Activated CD4-positive, alpha-beta memory T cell treated with anti-CD3 and anti-CD28 coated beads, Interleukin-2, amount 10 ng/mL, durations not matched to agents 7 days and 5 days (primary cell): Measurements from ENCODE around the gene ALDH1B1. TPM values are rescaled to one million over a fixed set of nuclear protein-coding genes. Genes with fewer than 3 reads are reported as not detected.

ENCODE experiments used
- CTCF ChIA-PET: fragments of 350-600 bp; sonication (Branson Sonifier 250); formaldehyde crosslinking; loops from one replicate; lab custom pipeline; 2021; ENCODE audit warnings: antibody characterized with exemption, inconsistent platforms; lab: Charles Lee
- POLR2A ChIA-PET: fragments of 350-600 bp; sonication (Branson Sonifier 250); formaldehyde crosslinking; loops from one replicate; lab custom pipeline; 2021; ENCODE audit warnings: antibody characterized with exemption; lab: Charles Lee
- DNase-seq: peaks from one replicate; pipeline ENCODE4 v3.0.0-alpha.2; 2020
- H3K27ac Mint-ChIP-seq: one replicate; pipeline ENCODE4 v1.8.0; 2021; ENCODE audit warnings: mild to moderate bottlenecking, mixed read lengths
- H3K27me3 Mint-ChIP-seq: one replicate; pipeline ENCODE4 v1.8.0; 2021; ENCODE audit warnings: mixed read lengths
- H3K36me3 Mint-ChIP-seq: one replicate; pipeline ENCODE4 v1.8.0; 2021; ENCODE audit warnings: low read depth, mixed read lengths
- H3K4me1 Mint-ChIP-seq: one replicate; pipeline ENCODE4 v1.8.0; 2021; ENCODE audit warnings: mixed read lengths
- H3K4me3 Mint-ChIP-seq: one replicate; pipeline ENCODE4 v1.8.0; 2021; ENCODE audit warnings: mild to moderate bottlenecking, mixed read lengths
- H3K9me3 Mint-ChIP-seq: one replicate; pipeline ENCODE4 v1.8.0; 2021; ENCODE audit warnings: mixed read lengths
- total RNA-seq, 2 experiments: library from RNA; stranded (reverse); gene quantifications; one replicate each; pipeline ENCODE4 v1.2.3, GENCODE V29; 2021

The ALDH1B1 gene
- total RNA-seq, 2 experiments from 2014 or later: 7.7 to 8.4 TPM

DNA sequence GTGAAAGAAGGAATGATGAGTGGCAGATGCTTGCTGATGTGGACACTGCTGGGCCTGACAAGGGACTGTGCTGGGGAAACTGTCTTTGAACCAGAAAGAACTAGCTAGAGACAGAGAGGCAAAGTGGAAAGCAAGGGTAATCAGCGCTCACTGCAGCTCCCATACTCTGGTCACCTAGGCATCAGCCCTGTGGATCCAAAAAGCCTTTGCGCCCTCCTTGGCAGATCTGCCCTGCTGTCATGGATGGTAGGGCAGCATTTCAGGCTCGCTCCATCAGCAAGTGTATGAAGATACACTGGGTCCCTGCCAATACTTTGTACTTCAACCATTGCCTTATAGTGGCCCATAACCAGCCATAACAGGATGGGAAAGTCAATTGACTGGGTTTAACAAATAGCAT, 6.6 kb upstream of the ALDH1B1 start:
- CTCF ChIA-PET: no interaction called here
- POLR2A ChIA-PET: no interaction called here
- Mint-ChIP-seq H3K9me3 (peaks cover 7% of the 10 kb centered on the region), H3K27ac (no peak overlapping the region), H3K36me3 (no peaks in the 10 kb centered on the region), H3K4me3 (no peak overlapping the region), H3K4me1 (no peaks in the 10 kb centered on the region), H3K27me3 (peaks cover 9% of the 10 kb centered on the region)
- DNase-seq: no peak

DNA sequence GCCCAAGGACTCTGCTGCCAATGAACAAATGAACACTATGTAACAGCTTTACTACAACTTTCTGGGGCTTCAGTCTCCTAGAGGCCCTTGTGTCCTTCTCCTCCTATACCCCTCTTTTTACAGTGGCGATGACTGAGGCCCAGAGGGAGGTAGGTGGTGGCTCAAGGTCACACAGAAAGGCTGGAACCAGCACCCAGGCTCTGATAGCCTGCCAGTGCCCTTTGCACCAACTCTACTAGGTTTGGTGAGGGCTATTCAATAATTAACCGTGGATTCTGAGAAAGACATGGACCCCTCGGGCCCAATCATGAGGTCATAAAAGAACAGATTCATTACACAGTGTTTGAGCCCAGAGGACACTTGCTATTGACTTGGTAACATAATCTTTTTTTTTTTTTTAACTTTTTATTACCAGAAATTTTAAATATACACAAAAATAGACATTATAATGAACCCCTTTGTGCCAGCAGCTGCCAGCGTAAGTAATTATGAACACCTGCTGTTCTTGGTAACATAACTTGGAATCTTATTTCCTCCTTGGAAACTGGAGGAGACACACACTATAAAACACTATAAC, 6.1 kb upstream of the ALDH1B1 start:
- no peaks in the 10 kb centered on the region for H3K4me1 Mint-ChIP-seq
- H3K4me3 Mint-ChIP-seq: no peak overlapping the region
- no peaks in the 10 kb centered on the region for H3K36me3 Mint-ChIP-seq
- peaks cover 7% of the 10 kb centered on the region for H3K9me3 Mint-ChIP-seq
- ChIA-PET POLR2A (no interaction called here), CTCF (no interaction called here)
- peaks cover 13% of the 10 kb centered on the region for H3K27me3 Mint-ChIP-seq
- no peak overlapping the region for H3K27ac Mint-ChIP-seq
- DNase-seq: no peak

DNA sequence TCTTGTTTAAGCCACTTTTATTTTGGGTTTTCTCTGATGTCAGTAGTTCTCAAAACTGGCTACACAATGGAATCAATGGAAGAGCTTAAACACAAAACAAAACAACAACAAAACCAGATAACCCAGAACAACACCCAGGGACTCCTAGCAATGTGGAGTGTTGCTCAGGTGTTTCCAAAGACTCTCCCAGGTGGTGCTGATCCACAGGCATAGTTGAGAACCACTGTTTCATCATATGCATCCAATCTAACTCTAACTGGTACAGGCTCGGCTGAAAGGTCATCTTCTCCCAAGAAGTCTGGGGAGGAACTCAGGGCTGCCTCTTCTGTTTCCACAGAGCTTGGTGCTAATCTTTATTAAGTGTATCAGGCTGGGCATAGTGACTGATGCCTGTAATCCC, 5.4 kb upstream of the ALDH1B1 start:
- H3K4me3 Mint-ChIP-seq: no peak overlapping the region
- no peak for DNase-seq
- ChIA-PET CTCF (no interaction called here), POLR2A (no interaction called here)
- H3K4me1 Mint-ChIP-seq: peaks cover 2% of the 10 kb centered on the region
- no peaks in the 10 kb centered on the region for H3K36me3 Mint-ChIP-seq
- peaks cover 15% of the 10 kb centered on the region for H3K27me3 Mint-ChIP-seq
- H3K9me3 Mint-ChIP-seq: peaks cover 7% of the 10 kb centered on the region
- H3K27ac Mint-ChIP-seq: no peak overlapping the region

GRCh38 chr9:38387751-38388150, 4.8 kb upstream of the ALDH1B1 start:
- H3K9me3 Mint-ChIP-seq: peaks cover 7% of the 10 kb centered on the region
- H3K4me3 Mint-ChIP-seq: no peak overlapping the region
- DNase-seq: no peak
- H3K36me3 Mint-ChIP-seq: no peaks in the 10 kb centered on the region
- POLR2A ChIA-PET: no interaction called here
- CTCF ChIA-PET: no interaction called here
- H3K4me1 Mint-ChIP-seq: peaks cover 5% of the 10 kb centered on the region
- no peak overlapping the region for H3K27ac Mint-ChIP-seq
- peaks cover 15% of the 10 kb centered on the region for H3K27me3 Mint-ChIP-seq

DNA sequence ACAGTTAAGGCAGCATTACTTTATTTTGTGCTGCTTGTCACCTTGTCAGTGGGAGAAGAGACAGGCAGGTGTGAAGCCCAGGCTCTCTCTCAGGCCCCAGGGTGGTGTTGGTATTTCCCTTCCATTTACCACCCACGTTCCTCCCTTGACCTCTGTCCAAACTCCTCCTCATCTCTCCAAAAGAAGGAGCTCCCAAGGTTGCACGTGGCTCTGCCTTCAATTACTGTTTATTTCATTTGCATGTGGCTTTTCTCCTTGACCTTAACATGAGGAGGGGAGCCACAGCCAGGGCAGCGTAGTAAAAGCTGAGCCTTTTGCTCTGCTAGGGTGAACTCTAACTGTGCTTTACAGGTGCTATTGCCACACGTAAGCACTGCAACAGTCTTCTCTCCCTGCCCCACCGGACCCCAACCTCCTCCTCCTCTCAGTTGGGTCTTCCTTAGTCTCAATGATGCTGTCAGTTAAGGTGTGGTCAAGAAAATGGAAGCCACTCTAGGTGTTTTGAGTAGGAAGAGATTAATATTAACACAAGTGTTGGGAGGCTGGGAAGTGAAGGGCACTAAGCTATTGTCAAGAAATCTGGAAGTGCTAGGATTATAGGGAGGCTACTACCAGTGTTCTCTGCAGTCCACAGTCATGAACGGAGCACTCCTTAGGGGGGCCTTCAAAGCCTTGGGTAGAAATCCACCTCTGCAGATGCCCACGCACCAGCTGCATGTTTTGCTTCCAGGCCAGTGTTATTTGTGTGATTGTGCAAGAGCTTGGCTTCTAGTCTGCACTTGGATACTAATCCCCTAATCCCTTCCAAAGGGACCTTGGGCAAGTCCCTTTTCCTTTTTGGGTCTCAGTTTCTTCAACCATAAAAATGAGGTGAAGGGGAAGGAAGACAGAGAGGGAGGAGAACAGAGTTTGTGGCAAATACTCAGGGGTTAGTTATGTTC, 3.9 kb upstream of the ALDH1B1 start:
- H3K27ac Mint-ChIP-seq: no peak overlapping the region
- no peaks in the 10 kb centered on the region for H3K36me3 Mint-ChIP-seq
- peaks cover 7% of the 10 kb centered on the region for H3K9me3 Mint-ChIP-seq
- no peak overlapping the region for H3K4me3 Mint-ChIP-seq
- peaks cover 15% of the 10 kb centered on the region for H3K27me3 Mint-ChIP-seq
- no peak for DNase-seq
- POLR2A ChIA-PET: no interaction called here
- CTCF ChIA-PET: no interaction called here
- H3K4me1 Mint-ChIP-seq: peaks cover 13% of the 10 kb centered on the region

DNA sequence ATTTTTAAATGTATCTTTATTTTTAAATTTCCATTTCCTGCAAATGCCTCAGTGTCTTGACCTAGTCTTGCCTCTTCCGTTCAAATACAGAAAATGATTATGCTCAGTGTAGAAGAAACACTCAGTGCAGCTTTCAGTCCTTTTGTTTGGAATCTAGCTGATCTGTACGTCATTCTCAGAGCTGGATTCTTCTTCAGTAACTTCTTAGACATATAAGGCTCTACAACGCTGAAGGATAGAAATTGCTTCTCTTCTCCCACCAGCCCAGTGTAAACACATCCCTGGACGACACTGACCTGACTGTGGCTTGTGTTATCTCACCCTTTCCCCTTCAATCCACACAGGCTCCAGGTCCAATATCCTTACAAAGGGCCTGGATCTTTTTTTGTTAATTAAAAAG, 3.2 kb upstream of the ALDH1B1 start:
- no peaks in the 10 kb centered on the region for H3K36me3 Mint-ChIP-seq
- no peak for DNase-seq
- H3K4me1 Mint-ChIP-seq: peaks cover 17% of the 10 kb centered on the region
- ChIA-PET POLR2A (no interaction called here), CTCF (no interaction called here)
- H3K27ac Mint-ChIP-seq: no peak overlapping the region
- H3K9me3 Mint-ChIP-seq: peaks cover 7% of the 10 kb centered on the region
- peaks cover 15% of the 10 kb centered on the region for H3K27me3 Mint-ChIP-seq
- no peak overlapping the region for H3K4me3 Mint-ChIP-seq

GRCh38 chr9:38390442-38390841, 2.1 kb upstream of the ALDH1B1 start:
- CTCF ChIA-PET: no interaction called here
- DNase-seq: no peak
- peaks cover 13% of the 10 kb centered on the region for H3K27me3 Mint-ChIP-seq
- H3K4me1 Mint-ChIP-seq: peaks cover 21% of the 10 kb centered on the region
- POLR2A ChIA-PET: no interaction called here
- no peak overlapping the region for H3K27ac Mint-ChIP-seq
- H3K9me3 Mint-ChIP-seq: no peaks in the 10 kb centered on the region
- no peak overlapping the region for H3K4me3 Mint-ChIP-seq
- no peaks in the 10 kb centered on the region for H3K36me3 Mint-ChIP-seq

GRCh38 chr9:38390851-38391250, 1.7 kb upstream of the ALDH1B1 start:
- H3K9me3 Mint-ChIP-seq: no peaks in the 10 kb centered on the region

GRCh38 chr9:38391278-38392118, 1.0 kb upstream of the ALDH1B1 start:
- peaks cover 21% of the 10 kb centered on the region for H3K4me1 Mint-ChIP-seq
- ChIA-PET CTCF (no interaction called here), POLR2A (no interaction called here)
- H3K27me3 Mint-ChIP-seq: peaks cover 13% of the 10 kb centered on the region
- H3K9me3 Mint-ChIP-seq: no peaks in the 10 kb centered on the region
- peak overlapping the region; percentile 88 for H3K4me3 Mint-ChIP-seq
- no peak overlapping the region for H3K27ac Mint-ChIP-seq
- peaks cover 6% of the 10 kb centered on the region for H3K36me3 Mint-ChIP-seq
- no peak for DNase-seq

More at GRCh38 chr9:38390851-38391250, 1.7 kb upstream of the ALDH1B1 start:
- CTCF ChIA-PET: no interaction called here
- DNase-seq: no peak
- POLR2A ChIA-PET: no interaction called here
- peaks cover 21% of the 10 kb centered on the region for H3K4me1 Mint-ChIP-seq
- peak overlapping the region; percentile 6 for H3K4me3 Mint-ChIP-seq
- H3K27ac Mint-ChIP-seq: no peak overlapping the region
- no peaks in the 10 kb centered on the region for H3K36me3 Mint-ChIP-seq
- H3K27me3 Mint-ChIP-seq: peaks cover 13% of the 10 kb centered on the region

- H3K27me3 Mint-ChIP-seq: peaks cover 10% of the 10 kb centered on the region
These were observed 760 bp downstream of the ALDH1B1 start for GRCh38 chr9:38393128-38393796.

GRCh38 chr9:38394416-38394815, 1.9 kb downstream of the ALDH1B1 start:
- ChIA-PET POLR2A (no interaction called here), CTCF (no interaction called here)
- H3K4me3 Mint-ChIP-seq: no peak overlapping the region
- H3K4me1 Mint-ChIP-seq: peaks cover 21% of the 10 kb centered on the region
- H3K27me3 Mint-ChIP-seq: peaks cover 10% of the 10 kb centered on the region
- no peak overlapping the region for H3K27ac Mint-ChIP-seq
- H3K9me3 Mint-ChIP-seq: no peaks in the 10 kb centered on the region
- DNase-seq: no peak
- peaks cover 18% of the 10 kb centered on the region for H3K36me3 Mint-ChIP-seq

More at GRCh38 chr9:38393128-38393796, 760 bp downstream of the ALDH1B1 start:
- Mint-ChIP-seq H3K4me1 (peaks cover 21% of the 10 kb centered on the region), H3K27ac (peak overlapping the region; percentile 68), H3K9me3 (no peaks in the 10 kb centered on the region), H3K4me3 (peak overlapping the region; percentile 88), H3K36me3 (peaks cover 15% of the 10 kb centered on the region)
- POLR2A ChIA-PET: interaction anchor here (1.3 kb wide), 1 partner anchor 10 kb away, joined by 4 read pairs; no protein-coding TSS in a partner anchor
- no peak for DNase-seq
- CTCF ChIA-PET: interaction anchor here (0.7 to 0.9 kb wide), 3 partner anchors 18 to 305 kb away, joined by 3 to 5 read pairs (median 4); no protein-coding TSS in a partner anchor

GRCh38 chr9:38395653-38396370, 3.3 kb downstream of the ALDH1B1 start:
- no peak overlapping the region for H3K27ac Mint-ChIP-seq
- DNase-seq: no peak
- no peaks in the 10 kb centered on the region for H3K9me3 Mint-ChIP-seq
- H3K4me1 Mint-ChIP-seq: peaks cover 21% of the 10 kb centered on the region
- H3K4me3 Mint-ChIP-seq: no peak overlapping the region
- peaks cover 18% of the 10 kb centered on the region for H3K36me3 Mint-ChIP-seq
- CTCF ChIA-PET: no interaction called here
- peaks cover 7% of the 10 kb centered on the region for H3K27me3 Mint-ChIP-seq
- POLR2A ChIA-PET: no interaction called here
